ENCODE data around the gene CYB5D1.
A peak's percentile ranks its signal among the peaks of the same experiment; 100 is the strongest.

Gene CYB5D1

GRCh38 chr17:7833795-7834541, 23.8 kb upstream of the CYB5D1 start, which contains the start of gene KDM6B:
Gene KDM6B, plus strand, starts transcription at chr17:7834217. Its CDS starts 11,338 bp downstream, at chr17:7845555.
- DNase-seq (ENCODE audit: low read depth), result no peak
- no peak for TF ChIP-seq CTCF (IDR thresholded peaks at IDR 0.05; ENCODE audit: low read depth, low read length, missing control alignments)
- peak within 1 kb of the TSS; percentile 67 for H3K4me3 ChIP-seq (ENCODE audit: low read depth, low read length)

- no peak for DNase-seq (ENCODE audit: low read depth)
- H3K4me3 ChIP-seq (ENCODE audit: low read depth, low read length), result peak overlapping the region; percentile 67
- no peak for TF ChIP-seq CTCF (IDR thresholded peaks at IDR 0.05; ENCODE audit: low read depth, low read length, missing control alignments)
Observed at GRCh38 chr17:7834542-7834956, 23.3 kb upstream of the CYB5D1 start.

- H3K4me3 ChIP-seq (ENCODE audit: low read depth, low read length), result peak overlapping the region; percentile 67
- TF ChIP-seq CTCF (IDR thresholded peaks at IDR 0.05; ENCODE audit: low read depth, low read length, missing control alignments), result peak; percentile 78
- DNase-seq (ENCODE audit: low read depth), result peak; percentile 84
Observed at GRCh38 chr17:7834957-7835813, 22.6 kb upstream of the CYB5D1 start.

DNA sequence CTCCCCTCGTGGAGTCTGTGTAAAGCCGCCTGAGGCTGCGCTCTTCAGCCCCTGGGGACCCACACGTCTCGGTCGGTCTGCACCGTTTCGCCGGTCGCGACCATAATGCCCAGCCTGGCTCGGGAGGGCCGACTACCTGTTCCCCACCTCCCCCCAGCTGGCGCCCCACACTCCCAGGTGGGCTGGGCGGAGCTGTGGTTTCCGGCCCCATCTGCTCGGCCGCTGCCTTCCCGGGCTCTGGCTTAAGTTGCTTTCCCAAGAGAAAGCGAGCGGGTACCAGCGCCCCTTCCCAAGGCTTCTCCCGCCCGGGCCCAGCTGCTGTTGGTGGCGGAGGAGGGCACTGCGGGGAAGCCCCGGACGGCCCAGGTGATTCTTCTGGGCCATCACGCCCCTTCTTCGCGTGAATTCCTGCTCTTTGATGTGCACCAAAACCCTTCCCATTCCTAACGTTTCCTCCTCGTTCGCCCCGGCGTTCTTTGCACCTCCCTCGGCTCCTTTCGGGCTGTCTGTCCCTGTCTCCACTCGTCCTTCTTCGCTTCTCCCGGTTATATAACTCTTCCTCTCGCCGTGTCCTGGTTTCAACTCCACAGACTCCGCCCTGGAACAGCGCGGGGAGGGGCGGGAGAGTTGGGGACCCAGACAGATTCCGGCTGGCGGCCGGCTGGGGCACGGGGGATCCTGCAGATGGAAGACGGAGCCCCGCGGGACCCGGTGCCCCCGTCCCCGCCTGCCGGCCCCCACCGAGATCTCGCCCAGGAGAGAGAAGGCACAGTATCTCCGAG, 21.8 kb upstream of the CYB5D1 start:
- DNase-seq (ENCODE audit: low read depth), result no peak
- no peak for TF ChIP-seq CTCF (IDR thresholded peaks at IDR 0.05; ENCODE audit: low read depth, low read length, missing control alignments)
- H3K4me3 ChIP-seq (ENCODE audit: low read depth, low read length), result peak overlapping the region; percentile 67

DNA sequence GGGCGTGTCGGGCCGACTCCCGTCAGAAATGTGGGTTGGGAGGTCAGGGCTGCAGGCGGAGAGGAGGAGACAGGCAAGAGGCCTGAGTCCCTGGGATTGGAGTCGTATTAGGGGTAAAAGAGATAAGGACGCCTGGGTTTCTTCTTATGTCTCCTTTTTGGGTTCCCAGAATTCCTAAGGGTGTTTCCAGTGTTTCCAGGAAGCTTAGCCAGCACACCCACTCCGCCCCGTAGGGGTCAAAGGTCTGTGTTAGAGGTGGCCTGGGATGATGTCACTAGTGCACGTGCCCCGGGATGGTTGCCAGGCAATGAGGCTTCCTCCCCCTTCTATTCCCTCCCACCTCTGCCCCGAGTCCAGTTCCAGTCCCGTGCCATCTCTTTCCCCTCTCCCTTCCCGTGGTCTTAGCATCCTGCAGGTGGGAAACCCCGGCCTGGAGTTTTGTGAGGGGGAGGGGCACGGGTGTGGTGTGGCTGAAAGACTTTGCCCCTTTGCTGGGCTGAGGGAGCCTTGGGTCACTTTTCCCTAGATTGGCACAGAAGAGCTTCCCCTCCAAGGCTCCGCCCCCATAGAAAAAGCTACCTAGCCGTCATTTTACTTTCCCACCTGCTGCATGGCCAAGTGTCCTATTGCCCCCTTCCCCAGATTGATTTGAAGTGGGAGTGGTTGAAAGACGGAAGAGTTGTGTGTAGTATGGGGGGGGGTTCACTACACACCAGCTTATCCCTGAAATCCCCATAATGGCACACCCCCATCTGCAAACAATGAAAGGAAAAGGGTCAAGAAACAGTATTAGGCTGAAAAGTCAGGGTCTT, 21.0 kb upstream of the CYB5D1 start:
- peak overlapping the region; percentile 67 for H3K4me3 ChIP-seq (ENCODE audit: low read depth, low read length)
- TF ChIP-seq CTCF (IDR thresholded peaks at IDR 0.05; ENCODE audit: low read depth, low read length, missing control alignments), result no peak
- peak; percentile 82 for DNase-seq (ENCODE audit: low read depth)

All from GM12864 (cell line).